KOPT-K1 (cell line): ENCODE measurements around the gene E2F1.

Experiments
- H3K27ac ChIP-seq: fragments of 200-600 bp; sonication (generic); 2 replicates; pipeline ENCODE4 v1.5.1; 2016; ENCODE audit warnings: antibody characterized with exemption, mild to moderate bottlenecking, low read depth, low read length; ENCODE audit not compliant: poor library complexity, severe bottlenecking
- H3K36me3 ChIP-seq: fragments of 200-600 bp; sonication (generic); 2 replicates; pipeline ENCODE4 v1.5.1; 2017; ENCODE audit warnings: antibody characterized with exemption, mild to moderate bottlenecking, low read length, moderate library complexity; ENCODE audit not compliant: insufficient read depth
- H3K9me3 ChIP-seq: fragments of 200-600 bp; sonication (generic); 2 replicates; pipeline ENCODE4 v1.5.1; 2017; ENCODE audit warnings: antibody characterized with exemption, low read length, mild to moderate bottlenecking; ENCODE audit not compliant: insufficient read depth, poor library complexity, severe bottlenecking

Gene E2F1

DNA sequence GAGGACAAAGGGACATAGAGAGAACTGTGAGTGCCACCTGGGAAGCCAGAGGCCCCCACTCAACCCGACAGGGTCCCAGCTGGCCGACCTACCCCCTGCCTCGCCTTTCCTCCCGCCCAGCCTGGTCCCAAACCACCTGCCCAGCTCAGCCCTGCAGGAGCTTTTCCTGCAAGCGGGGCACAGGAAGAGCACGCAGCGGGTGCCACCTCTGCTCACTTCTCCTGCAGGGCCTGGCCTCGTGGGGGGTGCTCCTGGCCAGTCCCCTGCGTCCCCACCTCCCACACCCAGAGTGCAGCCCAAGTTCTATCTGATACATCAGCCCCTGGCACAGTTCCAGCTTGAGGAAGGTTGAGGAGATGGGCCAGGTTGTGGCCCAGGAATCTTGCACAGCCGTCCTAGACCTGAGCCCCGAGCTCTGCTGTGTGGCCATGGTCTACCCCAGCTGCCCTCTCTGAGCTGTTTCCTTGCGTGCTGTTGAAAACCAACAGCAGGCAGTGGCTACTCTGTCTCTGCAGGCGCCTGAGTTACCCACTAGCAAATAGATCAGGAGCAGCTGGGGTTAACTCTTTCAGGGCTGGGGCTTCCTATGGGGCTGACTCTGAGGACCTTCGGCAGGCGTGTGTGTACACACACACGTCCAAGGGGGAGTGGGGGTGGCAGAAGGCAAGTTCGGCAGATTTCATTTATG is 13.6 kb downstream of the E2F1 start:
- Histone ChIP-seq H3K9me3 (no peaks in the 10 kb centered on the region), H3K36me3 (peaks cover 96% of the 10 kb centered on the region), H3K27ac (no peak overlapping the region)

DNA sequence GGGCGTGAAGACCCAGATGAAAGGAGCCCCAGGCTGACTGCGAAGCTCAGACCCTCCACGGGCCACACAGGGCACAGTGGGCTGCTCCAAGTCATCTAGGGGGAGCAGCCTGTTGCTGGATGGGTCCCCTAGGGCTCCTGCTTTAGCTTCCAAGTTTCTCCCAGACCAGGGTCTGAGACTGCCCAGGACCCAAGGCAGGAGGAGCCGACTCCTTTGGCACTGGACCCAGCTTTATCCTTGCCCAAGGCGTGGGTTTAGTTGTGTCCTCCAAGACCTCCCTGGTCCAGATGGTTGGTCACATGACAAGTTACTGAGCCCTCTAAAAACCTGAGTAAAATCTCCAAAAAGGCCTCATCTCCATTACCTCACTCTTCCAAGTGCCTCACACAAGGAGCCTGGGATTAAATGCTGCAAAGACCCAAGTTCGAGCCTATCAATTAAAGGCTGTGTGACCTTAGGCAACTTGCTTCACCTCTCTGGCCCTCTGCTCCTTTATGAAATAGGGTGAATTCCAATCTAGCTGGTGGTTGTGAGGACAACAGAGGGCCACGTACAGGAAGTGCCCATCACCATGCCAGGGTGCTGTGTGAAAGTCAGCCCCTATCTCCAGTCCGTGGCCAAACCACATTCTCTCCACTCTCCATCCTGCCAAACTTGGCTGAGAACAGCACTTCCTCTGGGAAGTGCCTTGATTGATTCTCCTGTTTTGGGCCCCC is 14.5 kb downstream of the E2F1 start:
- no peak overlapping the region for H3K27ac ChIP-seq
- H3K36me3 ChIP-seq, result peaks cover 96% of the 10 kb centered on the region

DNA sequence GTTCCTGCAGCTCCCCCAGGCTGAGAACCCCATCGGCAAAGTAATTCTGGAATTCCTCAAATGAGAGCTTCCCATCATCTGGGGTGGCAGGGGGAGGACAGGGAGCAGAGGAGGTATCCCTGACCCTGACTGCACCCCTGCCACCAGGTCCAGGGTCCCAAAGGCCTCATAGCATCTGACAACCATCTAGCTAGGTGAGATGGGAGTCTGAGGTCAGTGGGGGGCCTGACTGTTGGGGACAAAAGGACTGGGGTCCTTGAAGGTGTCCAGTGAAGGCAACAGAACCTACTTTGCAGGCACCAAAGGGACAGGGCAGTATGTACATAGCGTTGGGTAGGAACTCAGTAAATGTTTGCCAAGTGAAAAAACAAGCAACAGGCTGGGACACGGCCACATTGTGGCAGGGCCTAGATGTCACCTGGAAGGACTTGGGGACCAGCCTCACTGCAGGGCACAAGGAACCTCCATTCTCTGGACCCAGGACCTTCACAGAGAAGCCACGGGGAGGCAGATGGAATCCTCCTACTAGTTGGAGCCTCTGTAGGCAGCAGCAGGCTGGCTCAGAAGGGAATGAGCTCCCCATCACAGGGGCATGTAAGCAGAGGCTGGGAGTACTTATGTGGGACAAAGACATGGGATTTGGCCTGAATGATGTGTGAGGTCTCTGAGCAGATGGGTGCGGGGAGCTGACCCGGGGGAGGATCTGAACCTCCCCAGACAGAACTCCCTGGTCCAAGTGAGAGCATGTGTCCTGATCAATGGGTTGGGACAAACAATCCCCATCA is 15.3 kb downstream of the E2F1 start:
- peaks cover 96% of the 10 kb centered on the region for H3K36me3 ChIP-seq
- H3K27ac ChIP-seq, result no peak overlapping the region
- no peaks in the 10 kb centered on the region for H3K9me3 ChIP-seq

More for the DNA sequence above, 14.5 kb downstream of the E2F1 start:
- H3K9me3 ChIP-seq, result no peaks in the 10 kb centered on the region

DNA sequence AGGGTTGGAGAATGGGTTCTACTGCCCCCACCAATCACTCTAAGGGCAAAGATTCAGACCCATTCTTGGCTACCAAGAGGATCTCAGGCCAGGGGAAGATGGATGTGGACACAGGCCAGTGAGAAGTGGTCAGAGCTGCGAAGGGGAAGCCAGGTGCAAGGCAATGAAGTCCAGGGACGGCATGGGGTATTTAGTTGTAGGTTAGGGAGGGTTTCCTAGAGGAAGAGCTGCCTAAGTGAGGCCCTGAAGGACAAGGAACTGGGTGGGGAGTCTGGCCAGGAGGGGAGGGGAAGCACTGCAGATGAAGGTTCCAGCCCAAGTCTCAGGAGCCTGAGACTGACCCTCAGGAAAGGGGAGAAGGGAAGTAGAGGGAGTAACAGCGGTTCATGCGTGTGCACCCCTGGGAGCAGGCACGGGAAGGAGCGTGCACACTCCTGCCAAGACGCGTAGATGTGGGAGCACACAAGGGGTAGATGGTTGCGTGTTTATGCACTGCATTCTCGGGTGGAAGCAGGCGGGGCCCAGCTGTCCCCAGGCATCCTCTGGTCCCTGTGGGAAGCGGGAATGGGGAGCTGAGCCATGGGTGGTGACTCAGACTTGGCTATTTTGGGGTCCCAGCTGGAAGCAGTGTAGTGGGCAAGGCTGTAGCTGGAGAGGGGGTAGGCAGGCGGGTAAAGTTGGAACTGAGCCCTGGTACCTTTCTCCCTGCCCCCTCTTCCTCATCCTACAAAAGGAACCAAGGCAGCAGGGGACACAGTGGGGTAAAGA is 16.1 kb downstream of the E2F1 start:
- peaks cover 87% of the 10 kb centered on the region for H3K36me3 ChIP-seq
- no peaks in the 10 kb centered on the region for H3K9me3 ChIP-seq
- H3K27ac ChIP-seq, result no peak overlapping the region

DNA sequence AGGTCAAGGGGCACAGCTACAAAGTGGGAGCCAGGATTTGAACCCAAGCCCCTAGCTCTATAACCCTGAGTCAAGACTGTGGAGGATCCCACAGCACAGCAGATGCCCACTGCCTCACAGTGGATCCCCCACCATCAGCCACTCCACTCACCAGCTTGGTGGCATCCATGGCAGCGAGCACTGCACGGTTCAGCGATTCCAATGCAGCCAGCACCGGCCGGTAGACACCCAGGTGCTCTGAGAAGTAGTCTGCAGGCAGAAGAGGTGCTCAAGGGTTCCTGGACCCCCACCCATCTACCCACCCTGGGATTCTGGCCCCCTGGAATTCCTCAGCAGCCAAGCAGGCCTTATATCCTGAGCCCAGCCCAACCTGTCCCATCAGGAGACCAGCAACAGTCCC is 17.0 kb downstream of the E2F1 start:
- no peak overlapping the region for H3K27ac ChIP-seq
- peaks cover 80% of the 10 kb centered on the region for H3K36me3 ChIP-seq
- H3K9me3 ChIP-seq, result no peaks in the 10 kb centered on the region

DNA sequence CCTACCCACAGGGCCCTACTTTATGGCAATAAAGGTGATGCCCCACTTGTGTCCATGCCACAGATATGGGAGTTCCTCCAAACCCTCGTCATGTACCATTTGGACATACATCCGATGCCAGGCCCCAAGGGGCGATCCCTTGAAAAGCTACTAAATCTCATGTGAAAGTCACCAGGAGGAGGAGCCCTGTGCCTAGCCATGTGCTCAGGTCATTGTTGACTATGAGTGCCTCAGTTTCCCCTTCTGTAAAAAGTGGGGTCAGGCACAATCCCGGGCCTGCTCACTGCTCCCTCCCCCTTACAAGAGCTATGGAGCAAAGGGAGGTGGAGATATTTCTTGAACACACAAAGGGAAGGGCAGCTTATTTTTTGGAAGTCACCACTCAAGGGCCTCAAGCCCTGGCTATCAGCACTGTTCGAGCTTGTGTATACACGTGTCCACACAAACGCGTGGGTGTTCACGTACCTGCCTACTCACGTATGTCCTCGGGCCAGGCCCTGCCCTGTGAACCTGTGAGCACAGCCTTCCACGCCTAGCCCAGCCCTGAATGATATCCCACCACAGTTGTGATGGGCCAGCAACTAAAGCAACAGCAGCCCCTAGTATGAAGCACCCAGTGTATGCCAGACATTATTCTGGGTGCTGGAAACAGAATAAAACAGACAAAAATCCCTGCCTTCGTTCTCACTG is 17.6 kb downstream of the E2F1 start:
- H3K36me3 ChIP-seq, result peaks cover 76% of the 10 kb centered on the region
- H3K9me3 ChIP-seq, result no peaks in the 10 kb centered on the region
- no peak overlapping the region for H3K27ac ChIP-seq

DNA sequence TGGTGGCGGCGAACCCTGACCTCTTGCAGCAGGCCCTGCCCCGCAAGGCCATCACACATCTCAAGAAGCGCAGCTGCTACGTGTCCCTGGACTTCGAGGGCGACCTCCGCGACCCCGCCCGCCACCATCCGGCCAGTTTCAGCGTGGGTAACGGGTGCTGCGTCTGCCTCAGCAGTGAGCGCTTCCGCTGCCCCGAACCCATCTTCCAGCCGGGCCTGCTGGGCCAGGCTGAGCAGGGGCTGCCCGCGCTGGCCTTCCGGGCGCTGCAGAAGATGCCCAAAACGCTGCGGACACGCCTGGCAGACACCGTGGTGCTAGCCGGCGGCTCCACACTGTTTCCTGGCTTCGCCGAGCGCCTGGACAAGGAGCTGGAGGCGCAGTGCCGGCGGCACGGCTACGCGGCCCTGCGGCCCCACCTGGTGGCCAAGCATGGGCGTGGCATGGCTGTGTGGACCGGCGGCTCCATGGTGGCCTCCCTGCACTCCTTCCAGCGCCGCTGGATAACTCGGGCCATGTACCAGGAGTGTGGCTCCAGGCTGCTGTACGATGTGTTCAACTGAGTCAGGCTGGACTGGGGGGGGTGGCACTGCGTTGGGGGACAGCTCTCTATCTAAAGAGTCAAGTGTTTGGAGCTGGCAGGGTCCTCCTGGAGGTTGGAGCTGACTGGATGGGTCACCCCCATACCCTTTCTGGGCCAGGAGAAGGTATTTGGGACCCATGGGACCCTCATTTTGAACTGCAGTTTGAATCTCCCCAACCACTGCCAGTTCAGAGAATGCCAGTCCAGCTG is 18.3 kb downstream of the E2F1 start:
- Histone ChIP-seq H3K36me3 (peaks cover 69% of the 10 kb centered on the region), H3K9me3 (no peaks in the 10 kb centered on the region), H3K27ac (no peak overlapping the region)

DNA sequence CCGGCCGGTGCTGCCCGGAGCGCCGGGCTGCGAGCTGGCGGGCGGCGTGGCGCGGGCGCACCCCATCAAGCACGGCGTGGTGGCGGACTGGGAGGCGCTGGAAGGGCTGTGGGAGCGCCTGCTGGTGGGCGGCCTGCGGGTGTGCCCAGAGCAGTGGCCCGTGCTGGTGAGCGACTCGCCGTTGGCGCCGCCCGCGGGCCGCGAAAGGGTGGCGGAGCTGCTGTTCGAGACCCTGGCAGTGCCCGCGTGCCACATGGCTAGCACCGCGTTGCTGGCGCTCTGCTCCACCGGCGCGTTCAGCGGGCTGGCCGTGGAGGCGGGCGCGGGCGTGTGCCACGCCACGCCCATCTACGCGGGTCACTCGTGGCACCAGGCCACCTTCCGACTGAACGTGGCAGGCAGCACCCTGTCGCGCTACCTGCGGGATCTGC is 18.9 kb downstream of the E2F1 start:
- no peak overlapping the region for H3K27ac ChIP-seq
- H3K9me3 ChIP-seq, result no peaks in the 10 kb centered on the region
- H3K36me3 ChIP-seq, result peaks cover 63% of the 10 kb centered on the region

DNA sequence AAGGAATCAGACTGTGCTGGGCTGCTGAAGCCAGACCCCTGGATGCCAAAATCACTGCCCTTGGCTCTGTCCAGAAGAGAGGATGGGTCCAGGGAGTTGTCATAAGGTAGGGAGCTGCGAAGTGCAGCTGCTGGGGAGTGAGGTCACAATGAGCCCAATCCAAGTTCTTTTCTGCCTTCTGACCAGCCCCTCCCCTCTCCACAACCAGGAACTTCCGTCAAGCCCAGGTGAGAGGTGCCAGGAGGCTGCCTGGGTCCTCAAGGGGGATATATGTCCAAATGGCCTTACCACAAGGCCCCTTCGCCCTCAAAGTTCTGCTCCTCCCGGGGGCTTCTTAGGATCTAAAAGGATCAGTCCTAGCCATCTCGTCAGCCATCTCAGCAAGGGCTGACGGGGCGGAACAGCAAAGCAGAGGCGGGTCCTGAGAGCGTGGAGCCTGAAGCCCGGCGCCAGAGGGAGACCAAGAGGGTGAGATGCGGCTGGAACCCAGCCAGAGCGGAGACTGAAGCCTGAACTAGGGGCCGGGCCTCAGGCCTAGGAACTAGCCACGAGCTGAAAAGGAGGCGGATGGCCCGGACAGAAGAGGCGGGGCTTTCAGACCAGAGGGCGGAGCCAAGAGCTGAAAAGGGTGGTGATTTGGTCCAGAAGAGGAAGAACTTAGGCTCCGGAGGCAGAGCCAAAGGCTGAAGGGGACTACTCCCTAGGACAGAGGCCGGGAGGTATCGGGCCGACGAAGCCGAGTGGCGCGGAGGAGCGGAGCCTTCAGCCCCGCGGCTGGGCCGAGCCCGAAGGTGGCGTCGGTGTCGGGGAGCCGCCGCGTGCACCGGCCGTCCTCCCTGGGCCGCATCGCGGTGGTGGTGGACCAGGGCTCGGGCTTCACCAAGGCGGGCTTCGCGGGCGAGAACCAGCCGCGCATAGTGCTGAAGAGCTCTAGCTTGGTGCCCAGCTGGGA is 19.6 kb downstream of the E2F1 start, which contains the start of gene ACTL10:
ACTL10 (plus strand) TSS at position 651 of the 952 bp plus-strand sequence. CDS start 555 bp downstream, outside the sequence.
- Histone ChIP-seq H3K36me3 (peaks cover 56% of the 10 kb centered on the region), H3K27ac (no peak within 1 kb of the TSS), H3K9me3 (no peaks in the 10 kb centered on the region)

DNA sequence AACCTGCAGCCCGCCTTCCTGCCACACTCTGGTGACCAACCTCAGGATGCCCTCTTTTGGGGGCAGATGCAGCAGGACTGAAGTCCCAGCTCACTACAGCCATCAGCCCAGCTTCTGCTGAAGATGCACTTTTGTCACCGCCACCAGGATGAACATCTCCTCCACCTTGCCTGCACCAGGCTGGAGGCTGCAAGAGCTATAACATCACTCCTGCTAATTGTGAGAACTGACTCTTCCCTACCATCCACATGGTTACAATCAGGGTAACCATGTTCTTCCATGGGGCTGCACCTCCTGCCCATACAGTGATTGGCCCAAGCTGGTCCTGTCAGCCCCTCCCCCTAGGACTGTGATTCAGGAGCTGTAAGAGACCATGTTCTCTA is 21.4 kb downstream of the E2F1 start:
- Histone ChIP-seq H3K9me3 (no peaks in the 10 kb centered on the region), H3K36me3 (peaks cover 47% of the 10 kb centered on the region), H3K27ac (no peak overlapping the region)

DNA sequence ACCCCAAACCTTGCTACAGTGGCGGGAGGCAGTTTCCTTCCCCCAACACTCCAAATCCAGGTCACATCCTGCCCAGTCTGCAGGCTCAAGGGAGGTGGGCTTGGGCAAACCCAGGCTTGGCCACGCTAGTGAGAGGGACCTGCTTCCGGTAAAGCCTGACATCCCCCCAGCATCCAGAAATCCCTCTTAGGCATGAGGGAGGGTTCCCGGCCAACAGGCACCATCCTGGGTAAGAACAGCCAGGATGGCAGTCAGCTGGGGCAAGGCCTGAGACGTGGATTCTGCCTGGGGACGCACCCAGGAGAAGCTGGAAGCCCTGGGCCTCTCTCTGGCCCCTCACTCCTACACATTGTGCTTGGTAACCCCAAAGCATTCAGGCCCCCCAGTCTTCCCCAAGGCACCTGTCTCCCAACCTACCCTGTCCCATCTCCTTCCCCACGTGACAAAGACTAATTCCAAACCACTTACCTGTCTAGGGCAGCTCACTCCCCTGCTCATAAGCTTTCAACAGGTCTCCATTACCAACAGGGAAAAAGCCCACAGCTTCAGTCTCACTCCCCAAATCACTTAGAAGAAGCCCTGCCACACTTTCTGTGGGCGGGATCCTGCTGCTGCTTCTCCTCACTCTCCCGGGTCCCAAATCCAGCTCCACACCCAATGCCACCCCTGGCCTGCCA is 22.0 kb downstream of the E2F1 start:
- H3K27ac ChIP-seq, result peak overlapping the region; percentile 80
- no peaks in the 10 kb centered on the region for H3K9me3 ChIP-seq
- peaks cover 47% of the 10 kb centered on the region for H3K36me3 ChIP-seq
